PC-9 (cell line): ENCODE data around the gene NTNG2. TPM values are rescaled to one million over a fixed set of nuclear protein-coding genes. Genes with fewer than 3 reads are reported as not detected.

Experiments
- BruUV-seq: library from RNA; stranded (reverse); fragments of 400-500 nt; replicated peaks from 2 replicates; lab custom pipeline; 2021; lab: Mats Ljungman, UMichigan
- CTCF ChIA-PET: fragments of 300-600 bp; sonication (Branson Sonifier 250); formaldehyde crosslinking; loops from one replicate; lab custom pipeline; 2022; ENCODE audit warnings: antibody characterized with exemption; lab: Charles Lee
- POLR2A ChIA-PET: fragments of 300-600 bp; sonication (Branson Sonifier 250); formaldehyde crosslinking; loops from one replicate; lab custom pipeline; 2022; ENCODE audit warnings: antibody characterized with exemption; ENCODE audit not compliant: unreplicated experiment; lab: Charles Lee
- DNase-seq, 2 experiments: peaks; one replicate each; pipeline versions ENCODE4 v3.0.0 to v3.0.0-alpha.2; 2015 to 2022; ENCODE audit warnings: mixed read lengths in 1 of 2
- H2AFZ ChIP-seq: fragments of 200-600 bp; sonication (generic); 2 replicates; pipeline ENCODE4 v1.8.1; 2017; ENCODE audit warnings: antibody characterized with exemption
- H3F3A ChIP-seq: fragments of 200-600 bp; sonication (generic); 2 replicates; pipeline ENCODE4 v1.8.1; 2017; ENCODE audit warnings: antibody characterized with exemption, mild to moderate bottlenecking, low read depth; ENCODE audit not compliant: insufficient read depth
- H3K27ac ChIP-seq: fragments of 200-600 bp; sonication (generic); 2 replicates; pipeline ENCODE4 v1.6.1; 2016; ENCODE audit warnings: mixed run types
- H3K27me3 ChIP-seq: fragments of 200-600 bp; sonication (generic); 2 replicates; pipeline ENCODE4 v1.6.1; 2016; ENCODE audit warnings: low read depth, mixed run types; ENCODE audit not compliant: insufficient read depth
- H3K36me3 ChIP-seq: fragments of 200-600 bp; sonication (generic); 2 replicates; pipeline ENCODE4 v1.6.1; 2016; ENCODE audit warnings: low read depth, mixed run types
- H3K4me1 ChIP-seq: fragments of 200-600 bp; sonication (generic); replicated peaks from 2 replicates; pipeline ENCODE4 v1.6.1; 2016; ENCODE audit warnings: mixed run types; ENCODE audit not compliant: insufficient read depth
- H3K4me2 ChIP-seq: fragments of 200-600 bp; sonication (generic); 2 replicates; pipeline ENCODE4 v1.6.1; 2017; ENCODE audit warnings: mixed run types
- H3K4me3 ChIP-seq: fragments of 200-600 bp; sonication (generic); 2 replicates; pipeline ENCODE4 v1.6.1; 2016; ENCODE audit warnings: mixed run types
- H3K79me2 ChIP-seq: fragments of 200-600 bp; sonication (generic); 2 replicates; pipeline ENCODE4 v1.6.1; 2017; ENCODE audit warnings: low read depth, mixed run types
- H3K9me2 ChIP-seq: fragments of 200-600 bp; sonication (generic); 2 replicates; pipeline ENCODE4 v1.8.1; 2017; ENCODE audit warnings: mild to moderate bottlenecking; ENCODE audit not compliant: insufficient read depth
- H3K9me3 ChIP-seq: fragments of 200-600 bp; sonication (generic); 2 replicates; pipeline ENCODE4 v1.8.1; 2016; ENCODE audit warnings: low read depth; ENCODE audit not compliant: insufficient read depth
- H4K20me1 ChIP-seq: fragments of 200-600 bp; sonication (generic); 2 replicates; pipeline ENCODE4 v1.8.1; 2017; ENCODE audit not compliant: insufficient read depth
- CTCF ChIP-seq: fragments of 200-600 bp; sonication (generic); conservative IDR thresholded peaks from 2 replicates; pipeline ENCODE4 v1.6.1; 2017; ENCODE audit warnings: mixed run types, antibody characterized with exemption, mild to moderate bottlenecking, moderate library complexity
- EZH2 ChIP-seq: fragments of 200-600 bp; sonication (generic); IDR thresholded peaks from 2 replicates; pipeline ENCODE4 v1.8.0; 2017; ENCODE audit warnings: antibody characterized with exemption, low read depth
- intact Hi-C: fragments of 100-400 bp; cut with micrococcal nuclease; formaldehyde crosslinking; loops from one replicate; pipeline ENCODE4 v1.10.0; 2022; ENCODE audit not compliant: unreplicated experiment
- total RNA-seq: library from RNA; stranded (reverse); gene quantifications from 2 replicates; pipeline ENCODE4 v1.2.3, GENCODE V29; 2021

The NTNG2 gene
- total RNA-seq, 1 experiment from 2014 or later: not detected

- H2AFZ ChIP-seq: no peak overlapping the region
These were observed 78.4 kb downstream of the NTNG2 start for GRCh38 chr9:132239999-132240840.

GRCh38 chr9:132240841-132241482, 79.1 kb downstream of the NTNG2 start:
- no peaks in the 10 kb centered on the region for H3F3A ChIP-seq
- H3K27me3 ChIP-seq: peaks cover 37% of the 10 kb centered on the region
- no peak overlapping the region for H2AFZ ChIP-seq
- no peak for TF ChIP-seq EZH2
- no peak for TF ChIP-seq CTCF
- CTCF ChIA-PET: interaction anchor here (0.6 to 0.7 kb wide), 2 partner anchors 12 to 482 kb away, joined by 3 read pairs; no protein-coding TSS in a partner anchor
- no peaks in the 10 kb centered on the region for H3K4me1 ChIP-seq
- H3K79me2 ChIP-seq: no peaks in the 10 kb centered on the region
- no peak overlapping the region for H3K27ac ChIP-seq
- peak overlapping the region; percentile 35; the same call in 1 of the 2 replicates for H3K4me3 ChIP-seq
- H3K4me2 ChIP-seq: peak overlapping the region; percentile 59; the same call in 1 of the 2 replicates
- POLR2A ChIA-PET: no interaction called here
- intact Hi-C loops: no loop called here
- no peaks in the 10 kb centered on the region for H3K9me3 ChIP-seq
- H3K36me3 ChIP-seq: no peaks in the 10 kb centered on the region
- no TSS peak for BruUV-seq
- no peaks in the 10 kb centered on the region; the same call in 1 of the 2 replicates for H4K20me1 ChIP-seq
- DNase-seq: peak in 1 of 2 experiments; percentile 68
- H3K9me2 ChIP-seq: no peaks in the 10 kb centered on the region

More at GRCh38 chr9:132239999-132240840, 78.4 kb downstream of the NTNG2 start:
- H3K79me2 ChIP-seq: no peaks in the 10 kb centered on the region
- H3K4me2 ChIP-seq: no peak overlapping the region
- peaks cover 35% of the 10 kb centered on the region for H3K27me3 ChIP-seq
- no peaks in the 10 kb centered on the region for H3K4me1 ChIP-seq
- no peak overlapping the region for H3K4me3 ChIP-seq
- POLR2A ChIA-PET: no interaction called here
- DNase-seq: no peak
- H3K9me3 ChIP-seq: no peaks in the 10 kb centered on the region
- no peaks in the 10 kb centered on the region for H3K9me2 ChIP-seq
- no peaks in the 10 kb centered on the region; the same call in none of the 2 replicates for H4K20me1 ChIP-seq
- H3F3A ChIP-seq: no peaks in the 10 kb centered on the region
- CTCF ChIA-PET: interaction anchor here (0.6 kb wide), 1 partner anchor 474 kb away, joined by 5 read pairs; no protein-coding TSS in a partner anchor
- BruUV-seq: no TSS peak
- intact Hi-C loops: loop anchor here (10.0 kb wide), 2 partner anchors 275 to 405 kb away; no protein-coding TSS in a partner anchor
- no peaks in the 10 kb centered on the region for H3K36me3 ChIP-seq
- no peak overlapping the region for H3K27ac ChIP-seq
- no peak for TF ChIP-seq EZH2
- TF ChIP-seq CTCF: no peak

- H4K20me1 ChIP-seq: no peaks in the 10 kb centered on the region
- DNase-seq: no peak
- no peaks in the 10 kb centered on the region for H3K36me3 ChIP-seq
- peaks cover 37% of the 10 kb centered on the region for H3K27me3 ChIP-seq
- H3K27ac ChIP-seq: no peak overlapping the region
- H3F3A ChIP-seq: no peaks in the 10 kb centered on the region
- H2AFZ ChIP-seq: no peak overlapping the region
- BruUV-seq: no TSS peak
- no peaks in the 10 kb centered on the region for H3K9me3 ChIP-seq
- peak overlapping the region; percentile 59; the same call in 1 of the 2 replicates for H3K4me2 ChIP-seq
- H3K79me2 ChIP-seq: no peaks in the 10 kb centered on the region
- intact Hi-C loops: no loop called here
- POLR2A ChIA-PET: no interaction called here
- CTCF ChIA-PET: interaction anchor here (0.6 to 0.7 kb wide), 2 partner anchors 11 to 482 kb away, joined by 3 read pairs; no protein-coding TSS in a partner anchor
- no peaks in the 10 kb centered on the region for H3K4me1 ChIP-seq
- no peaks in the 10 kb centered on the region for H3K9me2 ChIP-seq
- TF ChIP-seq EZH2: no peak
- H3K4me3 ChIP-seq: peak overlapping the region; percentile 35; the same call in 1 of the 2 replicates
These were observed 79.6 kb downstream of the NTNG2 start for GRCh38 chr9:132241483-132241839.
